ENCODE data around the gene CD163.
"Not testable (repeated sequence)": the region's sequence is repeated elsewhere in the genome, so short reads cannot be mapped to it uniquely, and the experiment has no call there.

Gene CD163

GRCh38 chr12:7450667-7451066 is 52.9 kb downstream of the CD163 start:
- no peak for FAIRE-seq
- no peak for DNase-seq (ENCODE audit: low spot score)

GRCh38 chr12:7448099-7448498 is 55.5 kb downstream of the CD163 start:
- FAIRE-seq: no peak
- DNase-seq (ENCODE audit: low spot score): no peak

DNA sequence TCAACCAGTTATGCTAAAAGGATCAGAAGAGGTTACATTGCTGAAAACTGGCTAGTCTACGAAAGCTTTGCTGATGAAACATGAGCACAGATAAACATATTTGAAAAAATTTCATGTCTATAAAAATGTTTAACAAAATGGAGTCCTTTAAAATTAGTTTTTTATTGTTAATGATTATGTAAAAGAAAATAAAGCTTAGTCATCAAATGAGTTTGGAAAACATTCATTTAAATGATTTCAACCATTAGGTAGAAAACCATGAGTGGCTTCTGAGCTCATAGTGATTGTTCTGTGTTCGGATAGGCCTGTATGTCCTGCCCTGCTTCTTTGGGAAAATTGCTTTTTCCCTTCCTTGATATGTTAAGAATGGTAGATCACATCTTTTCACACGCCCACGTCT is 59.0 kb downstream of the CD163 start:
- DNase-seq (ENCODE audit: low spot score) (no peak), FAIRE-seq (no peak)

GRCh38 chr12:7444076-7444475 is 59.5 kb downstream of the CD163 start, which contains the start of gene CD163L1:
Gene CD163L1 (minus strand): TSS chr12:7444153. CDS start chr12:7444127, 26 bp downstream.
- no peak for DNase-seq (ENCODE audit: low spot score)
- FAIRE-seq: no peak

GRCh38 chr12:7441216-7441615 is 62.4 kb downstream of the CD163 start:
- no peak for DNase-seq (ENCODE audit: low spot score)
- FAIRE-seq: no peak

GRCh38 chr12:7439579-7440505 is 63.7 kb downstream of the CD163 start:
- DNase-seq (ENCODE audit: low spot score) (no peak), FAIRE-seq (no peak)

DNA sequence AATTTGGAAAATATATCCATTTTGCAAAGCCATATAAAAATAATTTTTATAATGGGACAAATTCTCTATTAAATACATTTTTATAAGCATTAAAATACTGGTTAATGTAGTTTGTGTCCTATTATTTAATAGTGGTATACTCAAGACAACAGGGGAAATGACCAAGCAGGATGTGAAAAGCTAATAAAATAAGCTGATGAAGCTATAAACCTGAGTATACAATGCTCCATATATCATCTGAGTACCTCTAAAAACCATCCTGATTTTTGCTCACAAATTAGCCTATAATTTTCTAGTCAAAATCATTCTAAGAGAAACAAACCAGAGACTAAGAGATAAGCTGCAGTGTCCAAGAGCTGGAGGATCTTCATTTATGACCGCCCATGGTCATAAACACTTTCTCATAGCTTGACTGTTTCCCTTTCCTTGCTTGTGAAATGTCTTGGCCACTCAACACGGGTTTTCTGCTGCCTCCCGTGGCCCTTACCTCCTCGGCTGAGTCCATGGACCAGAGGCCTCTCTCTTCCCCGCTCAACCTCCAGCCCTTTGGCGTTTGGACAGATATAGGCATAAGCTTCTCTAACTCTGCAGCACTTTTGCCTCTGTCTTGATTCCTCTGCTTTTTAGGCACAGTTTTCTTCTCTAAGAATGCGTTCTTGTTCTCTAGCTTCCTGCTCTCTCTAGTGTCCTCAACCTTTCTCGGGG is 65.1 kb downstream of the CD163 start:
- DNase-seq (ENCODE audit: low spot score); FAIRE-seq: not testable (repeated sequence)

DNA sequence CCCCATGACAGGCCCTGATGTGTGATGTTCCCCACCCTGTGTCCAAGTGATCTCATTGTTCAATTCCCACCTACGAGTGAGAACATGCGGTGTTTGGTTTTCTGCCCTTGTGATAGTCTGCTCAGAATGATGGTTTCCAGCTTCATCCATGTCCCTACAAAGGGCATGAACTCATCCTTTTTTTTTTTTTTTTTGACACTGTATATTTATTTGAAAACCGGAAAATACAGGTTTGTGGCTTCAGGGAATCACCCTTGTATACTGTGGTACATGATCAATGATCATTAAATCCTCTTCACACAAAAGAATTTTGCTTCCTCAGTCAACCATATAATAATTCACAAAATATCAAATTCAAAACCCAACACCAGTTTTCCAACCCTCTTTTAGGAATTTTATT is 66.1 kb downstream of the CD163 start:
- FAIRE-seq; DNase-seq (ENCODE audit: low spot score): not testable (repeated sequence)

GRCh38 chr12:7434670-7435069 is 68.9 kb downstream of the CD163 start:
- DNase-seq (ENCODE audit: low spot score): no peak
- FAIRE-seq: no peak

- FAIRE-seq (no peak), DNase-seq (ENCODE audit: low spot score) (peak; percentile 56)
These were observed 70.2 kb downstream of the CD163 start for GRCh38 chr12:7433276-7433822.

- DNase-seq (ENCODE audit: low spot score): no peak
These were observed 71.4 kb downstream of the CD163 start for GRCh38 chr12:7431993-7432685.

More at GRCh38 chr12:7431993-7432685, 71.4 kb downstream of the CD163 start:
- no peak for FAIRE-seq
